Adipocyte (in vitro differentiated cells): ENCODE data around the gene LCMT1.
A peak's percentile ranks its signal among the peaks of the same experiment; 100 is the strongest.
"Not testable (repeated sequence)": the region's sequence is repeated elsewhere in the genome, so short reads cannot be mapped to it uniquely, and the experiment has no call there.

Source experiments
- DNase-seq: peaks from one replicate; pipeline ENCODE4 v3.0.0-alpha.2; 2015; ENCODE audit warnings: low read depth
- H3K27me3 ChIP-seq: replicated peaks from 2 replicates; pipeline ENCODE4 v1.7.0; 2013; ENCODE audit warnings: mild to moderate bottlenecking, low read length, moderate library complexity; ENCODE audit not compliant: control insufficient read depth, insufficient read depth
- H3K36me3 ChIP-seq: 2 replicates; pipeline ENCODE4 v1.7.0; 2013; ENCODE audit warnings: low read length, mild to moderate bottlenecking, moderate library complexity; ENCODE audit not compliant: control insufficient read depth, insufficient read depth, severe bottlenecking
- H3K4me1 ChIP-seq: 2 replicates; pipeline ENCODE4 v1.7.0; 2013; ENCODE audit warnings: mild to moderate bottlenecking, low read length, moderate library complexity; ENCODE audit not compliant: control insufficient read depth, insufficient read depth
- H3K4me3 ChIP-seq: 2 replicates; pipeline ENCODE4 v1.7.0; 2013; ENCODE audit warnings: mild to moderate bottlenecking, low read length, moderate library complexity
- H3K9ac ChIP-seq: 2 replicates; pipeline ENCODE4 v1.7.0; 2013; ENCODE audit warnings: mild to moderate bottlenecking, low read length, moderate library complexity
- H3K9me3 ChIP-seq: 2 replicates; pipeline ENCODE4 v1.7.0; 2013; ENCODE audit warnings: mild to moderate bottlenecking, low read length, moderate library complexity; ENCODE audit not compliant: control insufficient read depth

Gene LCMT1

GRCh38 chr16:25176136-25176535, 64.6 kb downstream of the LCMT1 start:
- Histone ChIP-seq H3K27me3 (no peaks in the 10 kb centered on the region), H3K9me3 (no peaks in the 10 kb centered on the region), H3K4me1 (peaks cover 15% of the 10 kb centered on the region), H3K4me3 (no peak overlapping the region), H3K9ac (no peak overlapping the region), H3K36me3 (peaks cover 43% of the 10 kb centered on the region)
- no peak for DNase-seq

GRCh38 chr16:25177512-25177830, 65.9 kb downstream of the LCMT1 start:
- Histone ChIP-seq H3K36me3 (peaks cover 31% of the 10 kb centered on the region), H3K27me3 (no peaks in the 10 kb centered on the region), H3K4me3 (no peak overlapping the region), H3K9me3 (no peaks in the 10 kb centered on the region), H3K9ac (no peak overlapping the region), H3K4me1 (peaks cover 15% of the 10 kb centered on the region)
- DNase-seq: no peak

DNA sequence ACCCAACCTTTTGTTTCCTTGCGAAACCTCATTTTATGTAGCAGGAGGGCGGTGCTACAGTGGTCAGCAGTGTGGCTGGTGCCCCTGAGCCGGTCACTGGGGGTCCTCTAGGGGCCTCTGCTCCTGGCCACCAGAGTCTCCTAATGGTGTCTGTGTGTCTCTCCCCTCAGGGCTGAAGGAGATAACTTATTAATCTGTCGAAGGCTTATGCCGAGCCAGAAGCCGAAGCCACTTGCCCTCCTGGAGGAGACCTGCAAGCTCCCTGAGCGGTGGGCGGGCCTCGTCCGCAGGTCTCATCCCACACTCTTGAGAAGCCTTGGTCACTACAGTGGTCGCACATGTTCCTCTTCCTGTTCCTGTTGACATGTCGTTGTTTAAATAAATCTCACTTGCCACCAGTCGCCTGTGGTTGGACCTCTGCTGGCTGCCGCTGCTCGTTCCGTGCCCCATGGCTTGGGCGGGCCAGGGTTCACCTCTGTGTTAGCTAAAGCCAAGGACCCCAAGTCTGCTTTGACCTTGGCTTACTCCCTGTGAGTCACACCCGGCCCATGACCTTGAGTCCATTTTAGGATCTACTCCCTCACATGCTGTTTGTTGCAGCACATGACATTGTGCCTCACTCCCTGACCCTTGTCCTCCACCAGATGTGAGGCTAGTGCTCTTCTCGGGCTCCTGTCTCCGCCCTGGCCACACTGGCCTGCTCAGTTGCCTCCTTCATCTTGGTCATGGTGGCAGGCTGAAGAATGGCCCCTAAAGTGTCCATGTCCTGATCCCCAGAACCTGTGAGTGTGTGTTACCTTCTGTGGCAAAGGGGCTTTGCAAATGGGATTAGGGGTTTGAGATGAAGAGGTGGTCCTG, 66.5 kb downstream of the LCMT1 start:
- H3K4me3 ChIP-seq: no peak overlapping the region
- peak; percentile 38 for DNase-seq
- peaks cover 15% of the 10 kb centered on the region for H3K4me1 ChIP-seq

DNA sequence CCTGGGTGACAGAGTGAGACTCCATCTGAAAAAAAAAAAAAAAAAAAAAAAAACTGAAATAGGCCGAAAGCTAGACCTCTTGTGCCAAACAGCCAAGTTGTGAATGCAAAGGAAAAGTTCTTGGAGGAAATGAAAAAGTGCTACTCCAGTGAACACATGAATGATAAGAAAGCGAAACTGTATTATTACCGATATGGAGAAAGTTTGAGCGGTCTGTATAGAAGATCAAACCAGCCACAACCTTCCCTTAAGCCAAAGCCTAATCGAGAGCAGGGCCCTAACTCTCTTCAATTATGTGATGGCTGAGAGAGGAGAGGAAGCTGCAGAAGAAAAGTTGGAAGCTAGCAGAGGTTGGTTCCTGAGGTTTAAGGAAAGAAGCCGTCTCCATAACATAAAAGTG, 69.7 kb downstream of the LCMT1 start:
- peaks cover 15% of the 10 kb centered on the region for H3K4me1 ChIP-seq
- H3K36me3 ChIP-seq, H3K9ac ChIP-seq, H3K4me3 ChIP-seq, DNase-seq, H3K9me3 ChIP-seq, H3K27me3 ChIP-seq: not testable (repeated sequence)

More for the DNA sequence above, 66.5 kb downstream of the LCMT1 start:
- H3K27me3 ChIP-seq: no peaks in the 10 kb centered on the region
- H3K9ac ChIP-seq: no peak overlapping the region
- peaks cover 25% of the 10 kb centered on the region for H3K36me3 ChIP-seq
- no peaks in the 10 kb centered on the region for H3K9me3 ChIP-seq

GRCh38 chr16:25184771-25185170, 73.2 kb downstream of the LCMT1 start:
- Histone ChIP-seq H3K9ac (no peak overlapping the region), H3K27me3 (no peaks in the 10 kb centered on the region), H3K9me3 (no peaks in the 10 kb centered on the region), H3K4me3 (no peak overlapping the region), H3K4me1 (no peaks in the 10 kb centered on the region), H3K36me3 (no peaks in the 10 kb centered on the region)
- DNase-seq: no peak

DNA sequence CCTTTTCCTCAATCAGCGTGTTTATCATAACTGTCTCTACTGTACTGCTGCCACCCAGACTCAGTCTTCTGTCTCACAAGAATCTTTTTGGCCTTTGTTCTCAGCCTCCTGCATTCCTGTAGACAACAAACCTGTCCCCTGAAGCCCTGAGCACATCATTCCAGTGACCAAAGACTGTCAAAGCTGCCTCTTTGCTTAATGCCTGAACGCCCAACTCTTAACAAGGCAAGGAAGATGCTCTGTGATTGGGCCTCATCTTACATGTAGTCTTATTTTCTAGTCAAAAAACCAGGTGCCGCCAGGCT, 75.9 kb downstream of the LCMT1 start:
- DNase-seq: no peak
- H3K9me3 ChIP-seq: no peaks in the 10 kb centered on the region
- H3K4me3 ChIP-seq: no peak overlapping the region

DNA sequence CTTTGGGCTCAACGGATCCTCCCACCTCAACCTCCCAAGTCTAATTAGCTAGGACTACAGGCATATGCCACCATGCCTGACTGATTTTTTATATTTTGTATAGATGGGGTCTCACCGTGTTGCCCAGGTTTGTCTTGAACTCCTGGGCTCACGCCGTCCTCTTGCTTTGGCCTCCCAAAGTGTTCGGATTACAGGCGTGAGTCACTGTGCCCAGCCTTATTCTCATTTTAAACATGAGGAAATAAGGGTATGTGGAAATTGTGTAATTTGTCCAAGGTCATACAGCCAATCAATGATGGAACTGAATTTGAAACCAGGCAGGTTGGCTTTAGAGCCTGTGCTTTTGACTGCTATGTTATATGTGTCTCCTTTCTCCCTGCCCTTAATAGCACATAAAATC, 77.8 kb downstream of the LCMT1 start:
- Histone ChIP-seq H3K4me3 (no peak overlapping the region), H3K4me1 (no peaks in the 10 kb centered on the region), H3K27me3 (no peaks in the 10 kb centered on the region), H3K9me3 (no peaks in the 10 kb centered on the region), H3K9ac (no peak overlapping the region), H3K36me3 (no peaks in the 10 kb centered on the region)
- no peak for DNase-seq

More for the DNA sequence above, 75.9 kb downstream of the LCMT1 start:
- Histone ChIP-seq H3K27me3 (no peaks in the 10 kb centered on the region), H3K9ac (no peak overlapping the region), H3K4me1 (no peaks in the 10 kb centered on the region), H3K36me3 (no peaks in the 10 kb centered on the region)

DNA sequence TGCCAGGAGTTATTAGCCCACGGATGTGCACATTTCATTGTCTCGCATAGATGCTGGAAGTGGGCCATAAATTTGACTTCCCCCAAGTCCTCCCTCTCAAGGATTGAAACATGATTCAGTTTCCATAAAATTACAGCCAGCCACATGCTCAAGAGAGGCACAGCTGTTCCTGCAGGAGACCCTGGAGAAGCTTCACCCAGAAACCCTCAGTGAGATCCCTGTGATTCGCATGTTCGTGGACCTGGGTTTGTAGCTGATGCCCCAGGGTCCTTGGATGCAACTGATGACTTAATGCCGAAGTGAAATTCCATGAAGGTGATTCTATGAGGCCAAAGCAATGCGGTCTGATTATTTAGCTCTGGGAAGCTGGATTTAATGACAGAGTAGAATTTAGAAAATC, 80.6 kb downstream of the LCMT1 start:
- H3K4me3 ChIP-seq: no peak overlapping the region
- no peak overlapping the region for H3K9ac ChIP-seq
- no peaks in the 10 kb centered on the region for H3K9me3 ChIP-seq
- peak; percentile 39 for DNase-seq
- H3K36me3 ChIP-seq: no peaks in the 10 kb centered on the region
- no peaks in the 10 kb centered on the region for H3K27me3 ChIP-seq
- H3K4me1 ChIP-seq: no peaks in the 10 kb centered on the region

GRCh38 chr16:25194273-25194878, 82.8 kb downstream of the LCMT1 start:
- H3K9me3 ChIP-seq: no peaks in the 10 kb centered on the region
- no peak overlapping the region for H3K4me3 ChIP-seq
- no peaks in the 10 kb centered on the region for H3K36me3 ChIP-seq
- H3K4me1 ChIP-seq: no peaks in the 10 kb centered on the region
- no peak overlapping the region for H3K9ac ChIP-seq
- no peaks in the 10 kb centered on the region for H3K27me3 ChIP-seq
- no peak for DNase-seq

DNA sequence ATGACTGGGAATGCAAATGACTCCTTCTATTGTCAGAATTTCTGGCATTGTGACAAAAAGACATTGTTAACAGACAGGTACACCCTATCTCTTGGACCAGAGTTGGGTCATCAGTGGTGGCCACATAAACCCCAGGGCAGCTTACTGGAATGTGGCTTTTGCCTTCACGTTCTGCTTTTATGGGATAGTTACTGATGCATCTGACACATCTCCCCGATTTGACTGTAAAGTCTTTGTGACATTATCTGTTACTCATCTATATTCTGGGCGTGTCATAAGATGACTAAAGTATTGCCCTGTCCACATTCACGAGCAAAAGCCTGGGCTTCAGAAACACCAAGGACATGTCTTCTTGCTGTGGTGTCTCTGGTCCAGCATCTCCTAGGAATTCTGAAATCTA, 86.5 kb downstream of the LCMT1 start:
- no peaks in the 10 kb centered on the region for H3K36me3 ChIP-seq
- H3K9me3 ChIP-seq: no peaks in the 10 kb centered on the region
- no peak overlapping the region for H3K9ac ChIP-seq
- no peak overlapping the region for H3K4me3 ChIP-seq
- DNase-seq: no peak
- no peaks in the 10 kb centered on the region for H3K27me3 ChIP-seq
- H3K4me1 ChIP-seq: no peaks in the 10 kb centered on the region

DNA sequence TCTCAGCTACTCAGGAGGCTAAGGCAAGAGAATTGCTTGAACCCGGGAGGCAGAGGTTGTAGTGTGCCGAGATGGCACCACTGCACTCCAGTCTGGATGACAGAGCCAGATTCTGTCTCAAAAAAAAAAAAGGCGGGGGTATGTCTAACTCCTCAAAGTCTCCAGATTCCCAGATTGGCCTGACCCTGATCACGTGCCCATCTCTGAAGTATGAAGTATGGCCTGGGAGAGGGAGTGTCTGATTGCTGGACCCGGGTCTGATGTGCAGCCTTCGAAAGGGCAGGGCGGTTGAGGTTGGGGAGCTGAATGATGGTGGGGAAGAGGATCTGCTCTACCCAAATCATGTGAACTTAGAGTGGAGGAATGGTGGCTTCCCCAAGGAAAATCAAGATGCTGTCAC, 87.9 kb downstream of the LCMT1 start:
- no peaks in the 10 kb centered on the region for H3K27me3 ChIP-seq
- no peak overlapping the region for H3K4me3 ChIP-seq
- no peak overlapping the region for H3K9ac ChIP-seq
- no peaks in the 10 kb centered on the region for H3K36me3 ChIP-seq
- DNase-seq: no peak
- H3K9me3 ChIP-seq: no peaks in the 10 kb centered on the region
- H3K4me1 ChIP-seq: no peaks in the 10 kb centered on the region

DNA sequence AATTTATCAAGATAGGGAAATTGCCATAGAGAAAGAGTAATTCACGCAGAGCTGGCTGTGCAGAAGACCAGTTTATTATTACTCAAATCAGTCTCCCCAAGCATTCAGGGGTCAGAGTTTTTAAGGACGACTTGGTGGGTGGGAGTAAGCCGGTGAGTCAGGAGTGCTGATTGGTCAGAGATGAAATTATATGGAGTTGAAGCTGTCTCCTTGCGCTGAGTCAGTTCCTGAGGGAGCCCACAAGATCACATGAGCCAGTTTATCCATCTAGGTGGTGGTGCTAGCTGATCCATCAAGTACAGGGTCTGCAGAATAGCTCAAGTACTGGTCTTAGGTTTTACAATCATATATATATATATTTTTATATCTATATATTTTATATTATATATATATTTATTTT, 99.2 kb downstream of the LCMT1 start:
- Histone ChIP-seq H3K4me1 (no peaks in the 10 kb centered on the region), H3K36me3 (no peaks in the 10 kb centered on the region), H3K27me3 (no peaks in the 10 kb centered on the region), H3K9ac (no peak overlapping the region), H3K9me3 (no peaks in the 10 kb centered on the region), H3K4me3 (no peak overlapping the region)
- no peak for DNase-seq
